ENCODE measurements around the gene KLF15.

Gene KLF15

DNA sequence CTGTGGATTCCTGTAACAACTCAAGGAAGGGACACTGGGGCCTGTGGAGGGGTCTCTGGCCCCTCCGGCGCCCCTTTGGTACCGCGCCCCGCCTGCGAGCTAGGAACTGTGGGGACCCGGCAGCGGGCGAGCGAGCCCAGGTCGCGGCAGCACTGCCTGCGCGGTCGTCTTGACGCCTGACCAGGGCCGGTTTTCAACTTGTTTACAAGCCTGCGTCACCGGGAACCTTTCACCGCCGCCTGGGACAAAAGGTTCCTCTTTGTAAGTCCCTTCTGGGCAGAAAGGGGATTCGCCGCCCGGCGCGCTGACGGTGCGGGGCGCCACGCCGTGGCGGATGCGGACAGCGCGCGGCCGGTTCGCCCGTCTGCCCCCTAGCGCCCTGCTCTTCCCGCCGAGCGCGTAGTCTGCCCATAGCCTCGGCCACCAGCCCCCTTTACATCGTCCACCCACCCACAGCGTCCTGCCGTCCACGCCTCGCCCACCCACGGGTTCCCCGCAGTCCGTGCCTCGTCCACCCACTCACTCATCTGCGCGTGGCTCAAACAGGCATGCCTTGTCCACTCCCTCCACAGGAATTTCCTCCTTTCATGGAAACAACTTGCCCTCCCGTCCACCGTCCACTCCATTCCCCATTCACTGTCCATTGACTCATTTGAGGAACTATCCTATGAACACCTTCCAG is 32.0 kb upstream of the KLF15 start:
- no peak for DNase-seq (ENCODE audit: low read depth, low spot score)

- no peak for DNase-seq (ENCODE audit: low read depth, low spot score)
These were observed 24.8 kb upstream of the KLF15 start for GRCh38 chr3:126381966-126382365.

GRCh38 chr3:126380011-126380768 is 23.0 kb upstream of the KLF15 start:
- no peak for DNase-seq (ENCODE audit: low read depth, low spot score)

GRCh38 chr3:126378341-126378751 is 21.1 kb upstream of the KLF15 start:
- DNase-seq (ENCODE audit: low read depth, low spot score), result no peak

GRCh38 chr3:126377211-126377610 is 20.0 kb upstream of the KLF15 start:
- no peak for DNase-seq (ENCODE audit: low read depth, low spot score)

DNA sequence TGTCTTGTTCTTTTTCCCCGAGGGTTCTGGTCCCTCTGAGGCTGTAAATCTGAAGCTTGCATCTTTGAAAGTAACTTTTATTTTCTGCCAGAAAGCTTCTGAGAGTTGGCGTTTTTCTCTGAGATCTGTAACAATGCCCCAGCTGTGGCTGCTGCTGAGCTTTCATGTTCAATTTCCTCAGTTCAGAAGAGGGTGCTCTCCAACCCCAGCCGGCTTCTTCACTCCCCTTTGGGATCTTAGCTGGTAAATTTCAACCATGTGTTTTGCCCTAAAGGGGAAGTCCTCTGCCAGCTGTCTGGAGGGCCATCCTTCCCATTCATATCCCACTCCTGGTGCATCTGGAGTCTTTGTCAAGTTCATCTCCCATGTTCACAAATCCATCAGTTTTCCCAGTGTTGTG is 19.2 kb upstream of the KLF15 start:
- DNase-seq (ENCODE audit: low read depth, low spot score), result no peak

- DNase-seq (ENCODE audit: low read depth, low spot score), result no peak
These were observed 18.7 kb upstream of the KLF15 start for GRCh38 chr3:126375835-126376331.

- DNase-seq (ENCODE audit: low read depth, low spot score), result no peak
These were observed 16.7 kb upstream of the KLF15 start for GRCh38 chr3:126373682-126374601.

- DNase-seq (ENCODE audit: low read depth, low spot score), result no peak
These were observed 16.0 kb upstream of the KLF15 start for GRCh38 chr3:126373146-126373613.

- DNase-seq (ENCODE audit: low read depth, low spot score), result no peak
These were observed 15.4 kb upstream of the KLF15 start for GRCh38 chr3:126372413-126373145.

GRCh38 chr3:126371096-126371705 is 14.0 kb upstream of the KLF15 start:
- DNase-seq (ENCODE audit: low read depth, low spot score), result no peak

DNA sequence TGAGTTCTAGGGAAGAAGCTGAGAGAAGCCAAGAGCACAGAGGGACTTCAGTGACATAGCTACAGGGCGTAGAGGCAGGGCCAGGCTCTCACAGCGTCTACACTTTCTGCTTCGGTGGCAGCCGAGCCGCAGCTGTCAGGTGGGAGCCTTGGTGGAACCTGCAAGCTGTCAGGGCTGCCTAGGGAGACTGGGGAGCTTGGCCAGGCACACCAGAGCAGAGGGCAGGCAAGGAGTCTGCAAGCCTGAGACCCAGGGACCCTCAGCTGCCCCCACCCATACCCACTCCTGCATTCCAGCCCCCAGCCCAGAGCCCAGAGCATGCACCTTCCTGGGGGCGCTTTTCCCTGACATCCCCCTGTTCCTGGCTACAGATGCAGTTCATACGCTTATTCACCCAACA is 13.4 kb upstream of the KLF15 start:
- no peak for DNase-seq (ENCODE audit: low read depth, low spot score)

DNA sequence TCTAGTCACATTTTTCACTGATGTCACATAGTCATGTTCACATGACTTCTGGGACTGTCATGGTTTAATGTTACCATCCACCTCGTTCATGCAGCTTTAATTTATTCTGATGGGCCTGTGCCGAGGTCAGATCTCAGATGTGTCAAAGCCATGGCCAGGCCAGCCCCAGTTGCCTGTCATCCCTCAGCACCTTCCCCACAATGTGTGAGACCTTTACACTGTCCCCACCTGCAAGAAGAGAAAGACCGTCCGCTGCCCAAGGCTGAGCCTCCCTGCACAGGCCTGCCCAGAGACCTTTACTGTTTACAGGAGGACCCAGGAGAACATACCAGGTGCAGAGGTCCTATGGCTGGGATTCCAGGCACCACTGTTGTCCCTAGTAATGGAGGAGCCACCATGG is 12.8 kb upstream of the KLF15 start:
- no peak for DNase-seq (ENCODE audit: low read depth, low spot score)

GRCh38 chr3:126369490-126369889 is 12.3 kb upstream of the KLF15 start:
- DNase-seq (ENCODE audit: low read depth, low spot score), result no peak

DNA sequence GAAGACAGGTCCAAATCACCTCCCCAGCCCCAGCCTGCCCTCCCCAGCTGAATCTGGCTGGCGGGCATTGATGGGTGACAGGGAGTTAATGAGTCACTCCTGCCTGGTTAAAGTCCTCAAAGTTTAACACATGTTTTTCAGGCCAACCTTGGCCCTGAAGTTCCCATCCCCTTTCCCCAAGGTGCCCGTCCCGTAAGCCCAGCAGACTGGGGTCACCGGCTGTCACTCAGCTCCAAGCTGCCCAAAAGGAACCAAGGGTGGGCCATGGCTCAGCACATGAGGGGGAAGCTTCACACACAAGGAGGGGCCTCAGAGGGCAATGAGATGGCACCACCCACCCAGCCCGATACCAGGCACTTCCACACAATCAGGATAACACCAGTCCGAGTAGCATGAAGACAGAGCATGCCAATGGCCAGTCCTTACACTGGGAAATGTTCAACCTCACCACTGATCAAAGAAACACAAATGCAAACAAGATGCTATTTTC is 10.2 kb upstream of the KLF15 start:
- DNase-seq (ENCODE audit: low read depth, low spot score), result no peak

- DNase-seq (ENCODE audit: low read depth, low spot score), result no peak
These were observed 8.4 kb upstream of the KLF15 start for GRCh38 chr3:126365351-126366277.

- DNase-seq (ENCODE audit: low read depth, low spot score), result no peak
These were observed 7.6 kb upstream of the KLF15 start for GRCh38 chr3:126364731-126365301.

- DNase-seq (ENCODE audit: low read depth, low spot score), result no peak
These were observed 7.0 kb upstream of the KLF15 start for GRCh38 chr3:126364130-126364695.

GRCh38 chr3:126361211-126361610 is 4.0 kb upstream of the KLF15 start:
- DNase-seq (ENCODE audit: low read depth, low spot score), result no peak
